Measurements from ENCODE around the gene GARNL3. TPM values are rescaled to one million over a fixed set of nuclear protein-coding genes. Genes with fewer than 3 reads are reported as not detected.
A peak's percentile ranks its signal among the peaks of the same experiment; 100 is the strongest.

GARNL3 gene
- polyA plus RNA-seq, 3 donors from 2014 or later, result 0.44 to 2.1 TPM; not detected in 1

DNA sequence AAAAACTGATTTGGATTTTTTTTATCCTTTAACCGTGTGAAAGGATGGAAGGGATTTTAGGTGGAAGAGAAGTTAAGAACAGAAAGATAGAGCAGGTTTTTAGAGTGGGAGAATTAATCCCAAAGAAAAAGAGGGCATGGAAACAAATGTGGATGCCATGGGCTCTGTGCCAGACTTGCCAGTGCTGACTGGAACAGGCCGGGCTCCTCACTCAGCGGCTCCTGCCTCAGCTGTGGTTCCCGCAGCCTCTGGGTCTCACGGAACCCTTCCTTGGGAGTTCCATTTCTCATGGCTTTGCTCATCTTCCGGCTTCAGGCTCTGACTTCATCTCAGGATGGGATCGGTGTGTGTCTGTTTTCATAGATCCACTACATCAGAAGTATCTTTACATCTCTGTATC, 102.0 kb downstream of the GARNL3 start:
- DNase-seq, result no peak

DNA sequence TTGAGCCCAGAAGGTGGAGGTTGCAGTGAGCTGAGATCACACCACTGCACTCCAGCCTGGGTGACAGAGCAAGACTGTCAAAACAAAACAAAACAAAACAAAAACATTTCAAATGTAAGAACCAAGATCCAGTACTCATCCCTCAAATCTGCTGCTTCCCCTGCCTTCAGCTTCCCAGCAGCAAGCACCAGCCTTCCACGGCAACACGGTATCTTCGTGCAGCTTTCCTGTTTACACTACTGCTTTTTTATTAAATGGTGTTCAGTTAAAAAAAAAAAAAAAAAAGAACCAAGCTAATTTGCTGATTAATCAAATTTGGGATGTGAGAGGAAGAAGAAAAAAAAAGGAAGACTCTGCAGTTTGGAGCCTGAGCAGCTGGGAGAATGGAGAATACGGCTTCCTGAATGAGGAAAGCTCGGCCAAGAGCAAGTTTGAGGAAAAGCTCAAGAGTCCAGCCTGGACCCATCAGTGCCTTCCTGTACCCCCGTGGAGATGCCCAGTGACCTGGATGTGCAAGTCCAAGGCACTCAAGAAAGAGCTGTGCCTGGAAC, 104.4 kb downstream of the GARNL3 start:
- H3K4me1 Mint-ChIP-seq, result no peaks in the 10 kb centered on the region

More for the DNA sequence above, 102.0 kb downstream of the GARNL3 start:
- Mint-ChIP-seq H3K4me1 (peaks cover 4% of the 10 kb centered on the region in 2 donors), H3K27ac (no peak overlapping the region), H3K9me3 (no peaks in the 10 kb centered on the region), H3K36me3 (peaks cover 0 to 4% (median 0%) of the 10 kb centered on the region in 3 donors), H3K27me3 (ENCODE audit: low read depth in 3 of 3) (peaks cover 3 to 5% (median 4%) of the 10 kb centered on the region in 3 donors), H3K4me3 (no peak overlapping the region)

DNA sequence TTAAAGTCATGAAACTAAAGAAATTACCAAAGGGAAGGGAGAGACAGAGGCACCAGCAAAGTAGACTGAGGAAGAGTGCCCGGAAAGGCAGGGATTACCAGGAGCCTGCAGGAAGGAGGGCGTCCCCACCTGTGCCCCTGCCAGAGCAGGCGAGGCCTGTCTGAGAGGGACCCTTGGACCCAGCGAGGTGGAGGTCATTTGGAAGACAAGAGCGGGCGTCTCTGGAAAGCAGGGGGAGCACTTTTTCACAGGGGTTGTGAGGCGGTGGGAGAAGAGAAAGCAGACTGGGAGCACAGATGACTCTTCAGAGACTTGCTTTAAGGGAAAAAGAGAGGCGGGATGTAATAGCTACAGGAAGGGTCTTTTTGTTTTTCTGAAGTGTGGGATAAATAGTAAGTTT, 104.9 kb downstream of the GARNL3 start:
- Mint-ChIP-seq H3K27ac (no peak overlapping the region), H3K4me1 (no peaks in the 10 kb centered on the region), H3K9me3 (no peaks in the 10 kb centered on the region), H3K27me3 (ENCODE audit: low read depth in 3 of 3) (peaks cover 3 to 5% (median 4%) of the 10 kb centered on the region in 3 donors), H3K4me3 (no peak overlapping the region), H3K36me3 (no peaks in the 10 kb centered on the region)
- DNase-seq, result no peak

More for the DNA sequence above, 104.4 kb downstream of the GARNL3 start:
- peaks cover 0 to 4% (median 0%) of the 10 kb centered on the region in 3 donors for H3K36me3 Mint-ChIP-seq
- H3K27me3 Mint-ChIP-seq (ENCODE audit: low read depth in 3 of 3), result peaks cover 3 to 5% (median 4%) of the 10 kb centered on the region in 3 donors
- H3K4me3 Mint-ChIP-seq, result no peak overlapping the region
- DNase-seq, result no peak
- no peaks in the 10 kb centered on the region for H3K9me3 Mint-ChIP-seq
- no peak overlapping the region for H3K27ac Mint-ChIP-seq

DNA sequence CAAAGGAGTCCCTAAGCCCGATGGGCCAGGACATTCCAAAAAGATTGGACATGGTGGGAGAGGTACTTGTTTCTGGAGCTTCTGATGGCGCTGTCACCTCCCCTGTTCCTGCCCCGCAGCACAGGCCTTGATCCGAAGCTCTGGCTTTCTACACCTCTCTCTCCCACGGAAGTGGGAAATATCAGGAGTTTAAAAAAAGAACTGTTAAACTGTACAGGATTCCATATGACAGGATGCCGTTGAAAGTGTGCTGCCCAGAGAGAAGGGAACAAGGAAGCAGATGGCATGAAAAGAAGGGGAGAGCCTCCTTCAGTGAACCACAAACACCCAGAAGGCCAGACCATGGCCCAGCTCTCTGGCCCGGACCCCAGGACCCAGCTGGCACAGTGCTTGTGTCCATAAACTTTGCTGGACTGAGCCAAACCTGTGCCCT, 105.6 kb downstream of the GARNL3 start:
- no peak overlapping the region for H3K27ac Mint-ChIP-seq
- H3K27me3 Mint-ChIP-seq (ENCODE audit: low read depth in 3 of 3), result peaks cover 3 to 5% (median 4%) of the 10 kb centered on the region in 3 donors
- H3K4me3 Mint-ChIP-seq, result no peak overlapping the region
- no peaks in the 10 kb centered on the region for H3K4me1 Mint-ChIP-seq
- DNase-seq, result no peak
- no peaks in the 10 kb centered on the region for H3K9me3 Mint-ChIP-seq
- H3K36me3 Mint-ChIP-seq, result no peaks in the 10 kb centered on the region

DNA sequence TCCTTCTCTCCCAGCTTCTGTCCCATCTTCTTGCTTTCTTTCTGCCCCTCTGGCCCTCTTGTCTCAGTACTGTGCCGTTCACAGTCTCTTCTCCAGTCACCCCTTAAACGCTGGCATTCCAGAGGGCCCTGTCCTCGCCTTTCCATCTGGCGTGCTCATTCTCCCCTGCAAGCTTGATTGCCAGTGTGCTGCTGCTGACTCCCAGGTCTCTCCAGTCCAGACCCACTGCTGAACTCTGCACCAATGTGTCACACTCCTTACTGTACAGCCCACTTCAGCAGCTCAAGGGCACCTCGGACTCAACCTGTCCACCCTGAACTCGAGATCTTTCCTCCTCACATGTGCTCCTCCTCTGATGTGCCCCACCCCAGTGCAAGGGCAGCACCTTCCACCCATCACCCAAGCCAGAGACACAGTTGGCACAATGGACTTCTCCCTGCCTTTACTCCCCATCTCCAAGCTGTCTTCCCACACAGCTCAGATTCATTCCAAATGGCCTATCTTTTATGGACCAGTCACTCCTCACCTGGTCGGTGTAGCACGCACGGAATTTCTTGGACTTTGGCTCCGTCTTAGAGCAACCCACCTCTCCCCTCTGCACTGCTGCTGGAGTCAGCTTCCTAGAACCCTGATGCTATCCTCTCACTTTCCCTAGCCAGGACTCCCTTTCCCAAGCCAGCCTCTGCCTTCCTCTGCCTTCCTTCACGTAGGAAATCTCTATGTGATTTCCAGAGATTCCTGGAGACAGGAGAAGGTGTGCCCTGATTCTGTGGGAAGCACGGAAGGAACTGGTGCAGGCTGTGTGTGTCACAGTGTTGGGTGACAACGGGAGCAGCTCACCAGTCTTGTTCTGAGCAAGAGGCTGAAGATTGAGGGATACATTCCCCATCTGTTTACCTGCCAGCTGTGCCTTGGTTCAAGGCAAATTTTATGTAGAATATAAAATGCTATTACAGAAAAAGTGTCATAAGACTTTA, 106.4 kb downstream of the GARNL3 start:
- Mint-ChIP-seq H3K4me1 (no peaks in the 10 kb centered on the region), H3K36me3 (no peaks in the 10 kb centered on the region), H3K4me3 (no peak overlapping the region), H3K27me3 (ENCODE audit: low read depth in 3 of 3) (peaks cover 3 to 5% (median 4%) of the 10 kb centered on the region in 3 donors), H3K9me3 (no peaks in the 10 kb centered on the region), H3K27ac (peak overlapping the region in 1 of 6 donors; percentile 58)
- no peak for DNase-seq

DNA sequence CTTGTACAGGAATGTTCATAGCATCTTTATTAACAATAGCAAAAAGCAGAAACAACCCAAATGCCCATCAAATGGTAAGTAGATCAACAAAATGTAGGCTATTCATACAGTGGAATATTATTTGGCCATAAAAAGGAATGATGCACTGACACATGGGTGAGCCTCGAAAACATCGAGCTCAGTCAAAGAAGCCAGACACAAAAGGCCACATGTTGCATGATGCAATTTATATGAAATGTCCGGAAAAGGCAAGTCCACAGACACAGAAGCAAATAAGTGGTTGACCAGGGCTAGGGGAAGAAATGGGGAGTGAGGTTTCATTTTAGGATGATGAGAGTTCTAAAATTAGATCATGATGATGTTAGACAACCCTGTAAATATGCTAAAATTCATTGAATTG, 115.9 kb downstream of the GARNL3 start:
- Mint-ChIP-seq H3K4me1 (no peaks in the 10 kb centered on the region), H3K27me3 (ENCODE audit: low read depth in 3 of 3) (peaks cover 5 to 10% (median 5%) of the 10 kb centered on the region in 3 donors), H3K27ac (no peak overlapping the region), H3K4me3 (no peak overlapping the region), H3K9me3 (peaks cover 0 to 5% (median under 1%) of the 10 kb centered on the region in 6 donors), H3K36me3 (peaks cover 0 to 5% (median 0%) of the 10 kb centered on the region in 3 donors)
- no peak for DNase-seq

DNA sequence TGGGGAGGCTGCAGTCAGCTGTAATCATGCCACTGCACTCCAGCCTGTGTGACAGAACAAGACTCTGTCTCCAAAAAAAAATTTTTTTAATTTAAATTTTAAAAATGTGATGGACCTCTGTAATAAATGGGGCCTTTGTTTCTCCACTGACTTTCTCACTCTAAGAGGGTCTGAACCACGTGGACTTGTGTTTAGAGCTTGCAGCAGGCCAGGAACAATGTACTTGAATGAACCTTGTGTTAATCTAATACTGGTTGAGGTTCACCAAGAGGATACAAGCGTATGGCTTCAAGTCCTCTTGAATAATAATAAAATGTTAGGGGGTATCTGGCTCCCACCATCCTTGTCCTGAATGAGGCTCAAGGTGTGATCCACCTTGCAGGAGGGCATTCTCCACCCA, 118.0 kb downstream of the GARNL3 start:
- Mint-ChIP-seq H3K27ac (no peak overlapping the region), H3K4me3 (no peak overlapping the region), H3K27me3 (ENCODE audit: low read depth in 3 of 3) (peaks cover 7 to 14% (median 8%) of the 10 kb centered on the region in 3 donors), H3K36me3 (peaks cover 0 to 5% (median 0%) of the 10 kb centered on the region in 3 donors), H3K9me3 (peaks cover 0 to 5% (median under 1%) of the 10 kb centered on the region in 6 donors), H3K4me1 (no peaks in the 10 kb centered on the region)
- DNase-seq, result no peak

DNA sequence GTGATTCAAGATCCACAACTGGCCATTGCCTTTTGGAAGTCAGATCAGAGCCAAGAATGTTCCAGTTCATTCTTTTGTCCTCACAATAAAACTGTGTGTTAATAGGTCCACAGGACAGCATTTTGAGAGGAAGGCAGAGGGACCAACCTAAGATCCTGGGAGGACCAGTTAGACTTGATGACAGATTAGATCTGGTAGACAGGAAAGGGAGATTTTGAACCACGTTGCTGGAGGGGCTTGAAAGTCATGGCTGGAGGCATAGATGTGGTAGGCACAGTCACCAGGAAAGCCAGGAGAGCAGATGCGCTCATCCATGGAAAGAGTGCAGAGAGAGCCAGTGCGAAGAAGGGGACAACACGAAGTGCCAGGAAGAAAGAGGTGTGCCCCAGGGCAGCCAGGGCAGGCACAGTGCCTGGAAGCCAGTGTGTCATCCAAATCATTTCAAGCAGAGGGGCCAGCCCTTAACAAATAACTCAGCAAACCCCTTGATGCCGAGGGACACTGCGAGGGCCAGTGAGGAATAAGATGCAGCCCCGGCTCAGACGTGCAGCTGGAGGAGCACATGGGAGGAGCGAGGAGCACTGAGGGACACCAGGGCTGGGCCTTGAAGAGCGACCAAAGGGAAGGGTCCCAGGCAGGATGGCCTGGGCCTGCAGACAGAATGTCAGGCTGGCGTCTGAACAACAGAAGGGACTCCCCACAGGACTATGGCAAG, 119.6 kb downstream of the GARNL3 start:
- Mint-ChIP-seq H3K36me3 (peaks cover 0 to 5% (median 0%) of the 10 kb centered on the region in 3 donors), H3K27ac (no peak overlapping the region), H3K4me3 (no peak overlapping the region), H3K27me3 (ENCODE audit: low read depth in 3 of 3) (peaks cover 10 to 14% (median 12%) of the 10 kb centered on the region in 3 donors), H3K9me3 (peaks cover 0 to 2% (median 0%) of the 10 kb centered on the region in 6 donors), H3K4me1 (peaks cover 14% of the 10 kb centered on the region in 2 donors)
- DNase-seq, result no peak

DNA sequence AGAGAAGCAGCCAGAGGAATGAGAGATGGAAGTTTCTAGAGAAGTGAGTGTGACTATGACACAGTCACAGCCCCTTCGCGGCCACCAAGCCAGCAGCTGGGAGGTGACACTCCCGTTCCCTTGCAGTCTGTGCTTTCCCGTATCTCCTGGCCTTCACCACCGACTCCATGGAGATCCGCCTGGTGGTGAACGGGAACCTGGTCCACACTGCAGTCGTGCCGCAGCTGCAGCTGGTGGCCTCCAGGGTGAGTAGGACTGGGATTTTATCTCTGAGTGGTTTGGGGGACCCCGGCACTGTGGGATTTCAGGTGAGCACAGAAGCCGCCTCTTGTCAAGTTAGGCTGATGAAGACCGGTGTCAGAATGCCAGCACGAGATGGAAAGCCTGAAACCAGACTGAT, 120.3 kb downstream of the GARNL3 start:
- Mint-ChIP-seq H3K27ac (no peak overlapping the region), H3K4me1 (peaks cover 14 to 15% of the 10 kb centered on the region in 2 donors), H3K27me3 (ENCODE audit: low read depth in 3 of 3) (peaks cover 10 to 18% (median 12%) of the 10 kb centered on the region in 3 donors), H3K9me3 (peaks cover 0 to 1% (median 0%) of the 10 kb centered on the region in 6 donors), H3K36me3 (peaks cover 0 to 5% (median 0%) of the 10 kb centered on the region in 3 donors), H3K4me3 (no peak overlapping the region)
- DNase-seq, result no peak

DNA sequence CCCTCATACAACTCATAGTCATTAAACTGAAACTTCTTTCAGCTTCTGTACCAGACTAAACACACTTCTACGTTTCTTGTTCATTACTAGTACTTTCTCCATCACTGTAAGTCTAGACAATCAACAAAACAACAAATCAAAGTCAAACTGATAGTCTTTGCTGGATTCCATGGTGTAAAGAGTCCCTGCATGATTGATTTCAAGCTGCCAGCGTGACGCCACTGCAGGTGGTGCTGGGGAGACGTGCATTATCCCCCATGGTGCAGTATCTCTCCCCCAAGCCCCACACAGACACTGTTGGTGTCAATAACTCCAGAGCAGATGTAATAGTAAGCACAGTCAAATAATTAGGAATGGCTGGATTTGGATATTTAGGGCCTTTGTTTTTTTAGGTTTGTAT, 121.7 kb downstream of the GARNL3 start:
- H3K27me3 Mint-ChIP-seq (ENCODE audit: low read depth in 3 of 3), result peaks cover 12 to 18% (median 15%) of the 10 kb centered on the region in 3 donors
- peaks cover 0 to 1% (median 0%) of the 10 kb centered on the region in 6 donors for H3K9me3 Mint-ChIP-seq
- peaks cover 0 to 5% (median 0%) of the 10 kb centered on the region in 3 donors for H3K36me3 Mint-ChIP-seq
- no peak overlapping the region for H3K27ac Mint-ChIP-seq
- no peak for DNase-seq
- H3K4me3 Mint-ChIP-seq, result no peak overlapping the region
- H3K4me1 Mint-ChIP-seq, result peaks cover 14 to 15% of the 10 kb centered on the region in 2 donors

DNA sequence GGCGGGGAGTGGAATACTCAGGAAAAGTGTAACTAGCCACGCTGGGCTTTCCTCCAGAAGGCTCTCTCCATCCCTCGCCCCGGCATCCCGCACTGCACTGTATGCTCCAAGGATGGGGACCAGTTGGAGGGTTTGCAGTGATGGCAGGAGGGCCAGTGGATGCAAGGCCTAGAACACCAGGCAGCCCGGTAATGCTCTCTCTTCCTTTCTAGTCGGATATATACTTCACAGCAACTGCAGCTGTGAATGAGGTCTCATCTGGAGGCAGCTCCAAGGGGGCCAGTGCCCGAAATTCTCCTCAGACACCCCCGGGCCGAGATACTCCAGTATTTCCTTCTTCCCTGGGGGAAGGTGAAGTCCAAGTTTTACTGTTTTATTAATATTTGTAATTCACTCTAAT, 122.4 kb downstream of the GARNL3 start:
- no peak for DNase-seq
- Mint-ChIP-seq H3K27ac (no peak overlapping the region), H3K4me3 (peak overlapping the region in 2 of 5 donors; percentile 3 to 30), H3K4me1 (peaks cover 14 to 15% of the 10 kb centered on the region in 2 donors), H3K27me3 (ENCODE audit: low read depth in 3 of 3) (peaks cover 12 to 16% (median 14%) of the 10 kb centered on the region in 3 donors), H3K36me3 (peaks cover 0 to 5% (median 0%) of the 10 kb centered on the region in 3 donors), H3K9me3 (peaks cover 0 to 1% (median 0%) of the 10 kb centered on the region in 6 donors)

DNA sequence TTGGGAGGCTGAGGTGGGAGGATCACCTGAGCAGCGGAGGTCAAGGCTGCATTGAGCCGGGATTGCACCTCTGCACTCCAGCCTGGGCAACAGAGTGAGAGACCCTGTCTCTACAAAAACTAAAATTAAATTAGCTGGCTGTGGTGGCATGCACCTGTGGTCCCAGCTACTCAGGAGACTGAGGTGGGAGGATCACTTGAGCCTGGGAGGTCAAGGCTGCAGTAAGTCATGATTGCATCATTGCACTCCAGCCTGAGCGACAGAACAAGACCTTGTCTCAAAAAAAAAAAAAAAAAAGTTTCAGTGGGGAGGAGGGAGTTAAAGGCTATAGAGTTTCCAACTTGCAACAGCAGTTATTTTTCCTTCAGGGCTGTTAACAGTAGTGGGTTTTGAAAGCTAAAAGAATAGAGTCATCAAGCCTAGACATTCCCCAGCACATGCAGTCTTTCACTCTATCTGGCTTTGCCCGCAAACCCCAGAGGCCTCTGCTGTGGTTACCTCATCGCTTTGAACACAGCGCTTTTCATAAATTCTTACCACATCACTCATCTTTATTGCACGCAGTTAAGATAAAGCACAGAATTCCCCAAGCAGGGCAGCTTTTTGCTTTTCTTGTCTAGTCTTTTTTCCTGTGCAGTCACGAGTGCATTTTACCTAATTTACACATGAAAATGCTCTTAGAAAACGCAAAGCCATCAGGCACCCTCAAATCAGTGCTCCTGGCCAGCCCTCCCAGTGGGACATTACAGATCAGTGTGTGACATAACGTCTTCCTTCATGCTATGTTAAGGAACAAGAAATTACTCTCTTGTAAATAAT, 123.7 kb downstream of the GARNL3 start:
- DNase-seq, result peak; percentile 72 to 75 (median 73)
- Mint-ChIP-seq H3K27ac (peak overlapping the region; percentile 2 to 54 (median 20)), H3K9me3 (peaks cover 0 to 1% (median 0%) of the 10 kb centered on the region in 6 donors), H3K4me1 (peaks cover 14 to 15% of the 10 kb centered on the region in 2 donors), H3K36me3 (peaks cover 0 to 5% (median 0%) of the 10 kb centered on the region in 3 donors), H3K4me3 (peak overlapping the region; percentile 2 to 56 (median 33)), H3K27me3 (ENCODE audit: low read depth in 3 of 3) (peaks cover 14 to 16% (median 14%) of the 10 kb centered on the region in 3 donors)

Data from immature natural killer cell (primary cell).